Heart right ventricle (tissue), 16 donors: ENCODE results near the gene CNTLN. TPM values are rescaled to one million over a fixed set of nuclear protein-coding genes. Genes with fewer than 3 reads are reported as not detected.
"Not testable (repeated sequence)": the region's sequence is repeated elsewhere in the genome, so short reads cannot be mapped to it uniquely, and the experiment has no call there.

Experiments
- ATAC-seq, 8 donors: fragments of 200-7000 bp; cut with Tn5 transposase; one replicate each; pipeline ENCODE4 v1.9.1; 2020; ENCODE audit warnings: mild to moderate bottlenecking in 8 of 8, moderate library complexity in 8 of 8, moderate number of reproducible peaks in 1 of 8
- DNase-seq, 2 donors: peaks; one replicate each; pipeline ENCODE4 v3.0.0-alpha.2; 2020
- H3K27ac ChIP-seq, 10 donors: fragments of 200-600 bp; sonication (generic) in 2 of 10; one replicate each; pipeline versions ENCODE4 v1.5.0 to v1.8.0; 2020 to 2022; ENCODE audit warnings: mild to moderate bottlenecking in 3 of 10
- H3K27me3 ChIP-seq, 7 donors: fragments of 200-600 bp; one replicate each; pipeline ENCODE4 v1.8.0; 2021 to 2022; ENCODE audit warnings: mild to moderate bottlenecking in 2 of 7
- H3K36me3 ChIP-seq, 9 donors: fragments of 200-600 bp; sonication (generic) in 1 of 9; one replicate each; pipeline versions ENCODE4 v1.5.0 to v1.8.0; 2020 to 2022; ENCODE audit warnings: mild to moderate bottlenecking in 2 of 9
- H3K4me1 ChIP-seq, 9 donors: fragments of 200-600 bp; sonication (generic) in 1 of 9; one replicate each; pipeline versions ENCODE4 v1.5.0 to v1.8.0; 2020 to 2022; ENCODE audit warnings: mild to moderate bottlenecking in 4 of 9
- H3K4me3 ChIP-seq, 10 donors: fragments of 200-600 bp; sonication (generic) in 2 of 10; one replicate each; pipeline versions ENCODE4 v1.5.0 to v1.8.0; 2020 to 2022; ENCODE audit warnings: mild to moderate bottlenecking in 7 of 10, moderate library complexity in 2 of 10
- H3K9me3 ChIP-seq, 11 donors: fragments of 200-600 bp in 10 of 11; sonication (generic) in 2 of 11; one replicate each; pipeline versions ENCODE4 v1.5.0 to v1.8.0; 2013 to 2022; ENCODE audit warnings: mild to moderate bottlenecking in 2 of 11, control low read depth in 1 of 11, moderate library complexity in 1 of 11
- WGBS, 2 donors: extraction: QIAGEN DNeasy Blood & Tissue Kit; methylation state at CpG; one replicate each; pipeline ENCODE4 v1.1.7; 2013; ENCODE audit warnings: inconsistent platforms in 1 of 2; 5-methylcytosine and 5-hydroxymethylcytosine counted together
- intact Hi-C, 10 donors: fragments of 100-400 bp; cut with DNase I; formaldehyde crosslinking; loops; one replicate each; pipeline versions ENCODE4 v1.11.1 to v1.14.2; 2022
- polyA plus RNA-seq, 2 donors: library from polyadenylated mRNA; stranded (reverse); fragments of 200-250 nt; gene quantifications; one replicate each; pipeline ENCODE4 v1.2.3, GENCODE V29; 2013
- total RNA-seq, 10 donors: library from RNA; stranded (reverse); fragmentation: NEBNext Ultra II Directional in 3 of 10; extraction: Animal tissue kit (Norgen Biotek cat#: 25700) in 3 of 10; gene quantifications; one replicate each; pipeline versions ENCODE4 v1.2.1 to v1.2.4, GENCODE V29; 2021 to 2023
- TF ChIP-seq, protein P1 (sequence below), 9 donors: fragments of 200-600 bp; sonication (generic) in 2 of 9; IDR thresholded peaks; one replicate each; pipeline versions ENCODE4 v1.5.0 to v1.8.0; 2021 to 2022; ENCODE audit warnings: antibody characterized with exemption in 9 of 9, mild to moderate bottlenecking in 5 of 9, moderate library complexity in 1 of 9
- donor health status: Arrhythmogenic right ventricular cardiomyopathy.
- donor health status: ischemic (EF 13 %, LVEDD 7.1; RV severe dilation, severe dysfunction).
- donor health status: healthy with polysubstance abuse.
- donor health status: DM: no; HTN: yes; CAD: no.
- donor health status: DM: no; HTN: no; CAD: no.
- donor health status: ischemic (EF 25% LVEDD 6.9; RV normal size, moderate dysfunction).
- donor health status: ischemic (EF 25% LVEDD 5.7; RV mildly dilated, moderate dysfunction).
- donor health status: healthy.
- donor health status: DM: yes; HTN: yes; CAD: no.
- donor health status: Ischemic cardiomyopathy.
- donor health status: ischemic (EF 35%, LVEDD 5.7; RV mildly dilated, moderate dysfunction).
- donor health status: nonischemic (EF 11% LVEDD 7.7; RV severe dilation, severe dysfunction).
- donor health status: DM: yes; HTN: yes; CAD: no.
- donor health status: PGD.
- donor health status: ischemic (EF 29% LVEDD 5.4; RV normal size, mild dysfunction).
- donor health status: nonischemic (EF 23%, LVEDD 6.1; RV moderate dilation, normal function).

Gene CNTLN
- total and polyA plus RNA-seq, 12 donors = 1.5 to 3.6 (median 2.2) TPM

DNA sequence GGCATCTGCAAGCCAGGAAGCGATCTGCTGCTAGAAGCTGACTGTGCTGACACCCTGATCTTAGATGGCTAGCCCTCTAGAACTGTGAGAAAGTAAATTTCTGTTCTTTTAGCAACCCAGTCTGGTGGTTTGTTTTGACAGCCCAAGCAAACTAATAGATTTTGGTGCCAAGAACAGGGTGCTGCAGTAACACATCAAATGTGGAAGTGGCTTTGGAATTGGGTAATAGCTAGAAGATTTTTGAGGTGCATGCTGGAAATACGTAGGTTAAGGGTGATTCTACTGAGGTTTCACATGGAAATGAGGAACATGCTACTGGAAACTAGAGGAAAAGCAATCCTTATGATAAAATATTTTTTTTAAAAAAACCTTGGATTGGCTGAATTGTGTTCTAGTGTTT lies 290.5 kb downstream of the CNTLN start:
- ATAC-seq (peak in 1 of 8 donors; percentile 22), DNase-seq (no peak)
- Histone ChIP-seq H3K4me1 (no peaks in the 10 kb centered on the region), H3K27ac (no peak overlapping the region), H3K4me3 (no peak overlapping the region), H3K27me3 (no peaks in the 10 kb centered on the region), H3K9me3 (peaks cover 0 to under 1% (median 0%) of the 10 kb centered on the region in 11 donors), H3K36me3 (peaks cover 0 to 10% (median 0%) of the 10 kb centered on the region in 9 donors)
- TF ChIP-seq, protein P1, sequence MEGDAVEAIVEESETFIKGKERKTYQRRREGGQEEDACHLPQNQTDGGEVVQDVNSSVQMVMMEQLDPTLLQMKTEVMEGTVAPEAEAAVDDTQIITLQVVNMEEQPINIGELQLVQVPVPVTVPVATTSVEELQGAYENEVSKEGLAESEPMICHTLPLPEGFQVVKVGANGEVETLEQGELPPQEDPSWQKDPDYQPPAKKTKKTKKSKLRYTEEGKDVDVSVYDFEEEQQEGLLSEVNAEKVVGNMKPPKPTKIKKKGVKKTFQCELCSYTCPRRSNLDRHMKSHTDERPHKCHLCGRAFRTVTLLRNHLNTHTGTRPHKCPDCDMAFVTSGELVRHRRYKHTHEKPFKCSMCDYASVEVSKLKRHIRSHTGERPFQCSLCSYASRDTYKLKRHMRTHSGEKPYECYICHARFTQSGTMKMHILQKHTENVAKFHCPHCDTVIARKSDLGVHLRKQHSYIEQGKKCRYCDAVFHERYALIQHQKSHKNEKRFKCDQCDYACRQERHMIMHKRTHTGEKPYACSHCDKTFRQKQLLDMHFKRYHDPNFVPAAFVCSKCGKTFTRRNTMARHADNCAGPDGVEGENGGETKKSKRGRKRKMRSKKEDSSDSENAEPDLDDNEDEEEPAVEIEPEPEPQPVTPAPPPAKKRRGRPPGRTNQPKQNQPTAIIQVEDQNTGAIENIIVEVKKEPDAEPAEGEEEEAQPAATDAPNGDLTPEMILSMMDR (IDR thresholded peaks at IDR 0.05) = no peak
- intact Hi-C loops = no loop called here
- WGBS, 2 donors = 94 to 95% methylated on average over 2 of the region's 2 CpGs

DNA sequence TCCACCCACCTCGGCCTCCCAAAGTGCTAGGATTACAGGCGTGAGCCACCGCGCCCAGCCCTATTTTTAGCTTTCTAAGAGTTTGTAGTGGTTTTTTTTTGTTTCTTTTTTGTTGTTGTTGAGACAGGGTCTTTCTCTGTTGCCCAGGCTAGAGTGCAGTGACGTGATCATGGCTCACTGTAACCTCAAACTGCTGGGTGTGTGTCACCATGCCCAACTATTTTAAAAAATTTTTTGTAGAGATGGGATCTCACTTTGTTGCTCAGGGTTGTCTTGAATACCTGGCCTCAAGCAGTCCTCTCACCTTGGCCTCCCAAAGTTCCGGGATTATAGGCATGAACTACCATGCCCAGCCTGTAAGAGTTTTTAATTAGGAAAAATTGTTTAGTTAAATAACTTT lies 298.7 kb downstream of the CNTLN start:
- DNase-seq = no peak
- intact Hi-C loops = no loop called here
- Histone ChIP-seq H3K4me1 (no peaks in the 10 kb centered on the region), H3K9me3 (peaks cover 0 to 29% (median 7%) of the 10 kb centered on the region in 11 donors), H3K36me3 (peaks cover 0 to 15% (median 0%) of the 10 kb centered on the region in 9 donors), H3K4me3 (no peak overlapping the region), H3K27ac (no peak overlapping the region), H3K27me3 (no peaks in the 10 kb centered on the region)
- TF ChIP-seq, protein P1 (IDR thresholded peaks at IDR 0.05) = no peak
- no peak for ATAC-seq
- WGBS, 2 donors = 95 to 99% methylated on average over 6 of the region's 6 CpGs

DNA sequence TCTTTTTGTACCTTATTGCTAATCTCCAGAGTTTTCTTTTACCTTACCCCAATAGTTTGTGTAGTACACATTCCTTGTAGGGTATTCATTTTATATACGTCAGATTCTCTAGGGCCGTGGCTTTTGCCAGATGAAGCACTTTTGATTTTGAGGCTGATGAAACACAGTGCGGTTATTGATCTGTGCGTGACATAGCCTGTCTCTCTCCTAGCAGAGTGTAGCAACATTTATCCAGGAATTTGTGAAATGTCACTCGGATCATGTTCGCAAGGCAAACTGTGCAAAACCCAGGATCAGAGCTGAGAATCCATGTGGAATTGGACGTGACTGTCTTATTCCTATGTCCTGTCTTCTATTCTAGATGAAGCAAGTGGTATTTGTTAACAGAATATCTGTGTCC lies 302.0 kb downstream of the CNTLN start:
- intact Hi-C loops = no loop called here
- 98% methylated on average over 7 of the region's 7 CpGs for WGBS, 2 donors
- Histone ChIP-seq H3K27ac (no peak overlapping the region), H3K4me3 (no peak overlapping the region), H3K4me1 (no peaks in the 10 kb centered on the region), H3K9me3 (peaks cover 0 to 47% (median 27%) of the 10 kb centered on the region in 11 donors), H3K27me3 (no peaks in the 10 kb centered on the region), H3K36me3 (peaks cover 0 to 8% (median 0%) of the 10 kb centered on the region in 9 donors)
- TF ChIP-seq, protein P1 (IDR thresholded peaks at IDR 0.05) = no peak
- no peak for ATAC-seq
- no peak for DNase-seq

DNA sequence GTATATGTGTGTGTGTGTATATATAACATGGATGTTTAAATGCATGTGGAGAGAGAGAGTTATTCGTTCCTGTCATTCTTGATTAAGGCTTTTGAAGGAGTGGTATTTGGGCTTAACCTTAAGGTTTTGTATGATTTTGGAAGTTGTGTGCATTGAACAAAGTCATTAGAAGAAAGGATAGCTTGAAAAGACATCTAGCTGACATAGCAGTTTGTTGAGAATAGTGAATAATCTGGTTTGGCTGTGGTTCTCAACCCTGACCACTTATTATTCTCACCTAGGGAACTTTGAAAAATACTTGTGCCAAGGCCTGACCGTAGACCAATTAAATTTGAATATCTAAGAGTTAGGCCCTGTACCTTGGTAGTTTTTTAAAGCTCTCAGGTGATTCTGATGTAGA lies 303.0 kb downstream of the CNTLN start:
- Histone ChIP-seq H3K36me3 (peaks cover 0 to 8% (median 0%) of the 10 kb centered on the region in 9 donors), H3K9me3 (peaks cover 0 to 48% (median 27%) of the 10 kb centered on the region in 11 donors), H3K4me1 (no peaks in the 10 kb centered on the region), H3K4me3 (no peak overlapping the region), H3K27ac (no peak overlapping the region), H3K27me3 (no peaks in the 10 kb centered on the region)
- ATAC-seq (no peak), DNase-seq (no peak)
- TF ChIP-seq, protein P1 (IDR thresholded peaks at IDR 0.05) = no peak
- intact Hi-C loops = no loop called here
- 96 to 98% methylated on average over 2 of the region's 2 CpGs for WGBS, 2 donors

DNA sequence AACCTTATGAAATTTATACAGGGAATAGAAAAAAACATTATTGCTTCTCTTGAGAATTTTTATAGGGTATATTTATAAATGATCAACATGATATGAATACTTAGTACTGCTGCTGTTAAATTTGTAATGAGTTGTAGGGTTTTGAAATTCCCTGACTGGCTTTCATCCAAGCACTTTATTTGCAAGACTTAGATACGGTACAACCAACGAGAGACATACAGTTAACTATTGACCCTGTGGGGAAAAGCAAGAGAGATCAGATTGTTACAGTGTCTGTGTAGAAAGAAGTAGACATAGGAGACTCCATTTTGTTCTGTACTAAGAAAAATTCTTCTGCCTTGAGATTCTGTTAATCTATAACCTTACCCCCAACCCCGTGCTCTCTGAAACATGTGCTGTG lies 310.3 kb downstream of the CNTLN start:
- H3K4me1 ChIP-seq, H3K36me3 ChIP-seq, H3K27ac ChIP-seq, H3K4me3 ChIP-seq, H3K27me3 ChIP-seq, DNase-seq, ATAC-seq, intact Hi-C loops: not testable (repeated sequence)
- peaks cover 0 to 21% (median 14%) of the 10 kb centered on the region in 11 donors for H3K9me3 ChIP-seq
- 81 to 88% methylated on average over 3 of the region's 3 CpGs for WGBS, 2 donors
